Right atrium auricular region (tissue), 2 donors: Measurements from ENCODE around the gene LRMDA. TPM values are rescaled to one million over a fixed set of nuclear protein-coding genes. Genes with fewer than 3 reads are reported as not detected.

Experiments used
- DNase-seq: peaks from one replicate; pipeline ENCODE4 v3.0.0-alpha.2; 2019; ENCODE audit warnings: low spot score
- H3K27ac ChIP-seq, 2 donors: fragments of 200-600 bp; sonication (generic); 1 replicate in 1 of 2; 2 replicates in 1 of 2; pipeline ENCODE4 v1.5.1; 2016 to 2019
- H3K27me3 ChIP-seq, 2 donors: fragments of 200-600 bp; sonication (generic); one replicate each; pipeline versions ENCODE4 v1.5.1 to v1.6.0; 2017 to 2019
- H3K36me3 ChIP-seq: fragments of 200-600 bp; sonication (generic); one replicate; pipeline ENCODE4 v1.5.1; 2016
- H3K4me1 ChIP-seq, 2 donors: fragments of 200-600 bp; sonication (generic); one replicate each; pipeline versions ENCODE4 v1.5.1 to v1.6.0; 2017 to 2019
- H3K4me3 ChIP-seq, 2 donors: fragments of 200-600 bp; sonication (generic); 1 replicate in 1 of 2; 2 replicates in 1 of 2; pipeline ENCODE4 v1.5.1; 2017 to 2019; ENCODE audit warnings: mild to moderate bottlenecking in 1 of 2, moderate library complexity in 1 of 2
- H3K9me3 ChIP-seq, 2 donors: fragments of 200-600 bp; sonication (generic); one replicate each; pipeline ENCODE4 v1.5.1; 2019
- total RNA-seq, 2 donors: library from RNA; depleted of rRNA; stranded (reverse); fragments of >200 nt; gene quantifications; one replicate each; pipeline ENCODE4 v1.1.0, GENCODE V29; 2016
- TF ChIP-seq, protein P1 (sequence below), 2 donors: fragments of 200-600 bp; sonication (generic); IDR thresholded peaks; one replicate each; pipeline ENCODE4 v1.5.1; 2019; ENCODE audit warnings: antibody characterized with exemption in 2 of 2

The LRMDA gene
- total RNA-seq, 2 donors from 2014 or later: 6.1 to 19.1 TPM

DNA sequence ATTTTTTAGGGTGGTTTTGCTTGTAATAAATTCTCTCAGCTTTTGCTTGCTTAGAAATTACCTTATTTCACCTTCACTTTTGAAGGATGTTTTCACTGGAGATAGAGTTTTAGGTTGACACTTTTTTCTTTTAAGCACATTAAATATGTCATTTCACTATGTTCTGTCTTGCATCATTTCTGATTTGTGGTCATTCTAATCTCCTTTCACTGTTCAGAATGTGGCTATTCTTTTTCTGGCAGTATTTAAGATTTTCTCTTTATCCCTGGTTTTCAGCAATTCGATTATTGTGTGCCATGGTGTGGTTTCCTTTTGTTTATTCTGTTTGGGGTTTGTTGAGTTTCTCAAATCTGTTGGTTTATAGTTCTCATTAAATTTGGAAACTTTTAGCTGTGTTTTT lies 1140.6 kb downstream of the LRMDA start:
- Histone ChIP-seq H3K27me3 (no peaks in the 10 kb centered on the region), H3K27ac (no peak overlapping the region), H3K9me3 (peaks cover 0 to 10% of the 10 kb centered on the region in 2 donors), H3K4me3 (no peak overlapping the region), H3K4me1 (no peaks in the 10 kb centered on the region), H3K36me3 (no peaks in the 10 kb centered on the region)
- TF ChIP-seq, protein P1, sequence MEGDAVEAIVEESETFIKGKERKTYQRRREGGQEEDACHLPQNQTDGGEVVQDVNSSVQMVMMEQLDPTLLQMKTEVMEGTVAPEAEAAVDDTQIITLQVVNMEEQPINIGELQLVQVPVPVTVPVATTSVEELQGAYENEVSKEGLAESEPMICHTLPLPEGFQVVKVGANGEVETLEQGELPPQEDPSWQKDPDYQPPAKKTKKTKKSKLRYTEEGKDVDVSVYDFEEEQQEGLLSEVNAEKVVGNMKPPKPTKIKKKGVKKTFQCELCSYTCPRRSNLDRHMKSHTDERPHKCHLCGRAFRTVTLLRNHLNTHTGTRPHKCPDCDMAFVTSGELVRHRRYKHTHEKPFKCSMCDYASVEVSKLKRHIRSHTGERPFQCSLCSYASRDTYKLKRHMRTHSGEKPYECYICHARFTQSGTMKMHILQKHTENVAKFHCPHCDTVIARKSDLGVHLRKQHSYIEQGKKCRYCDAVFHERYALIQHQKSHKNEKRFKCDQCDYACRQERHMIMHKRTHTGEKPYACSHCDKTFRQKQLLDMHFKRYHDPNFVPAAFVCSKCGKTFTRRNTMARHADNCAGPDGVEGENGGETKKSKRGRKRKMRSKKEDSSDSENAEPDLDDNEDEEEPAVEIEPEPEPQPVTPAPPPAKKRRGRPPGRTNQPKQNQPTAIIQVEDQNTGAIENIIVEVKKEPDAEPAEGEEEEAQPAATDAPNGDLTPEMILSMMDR (IDR thresholded peaks at IDR 0.05): no peak
- no peak for DNase-seq

DNA sequence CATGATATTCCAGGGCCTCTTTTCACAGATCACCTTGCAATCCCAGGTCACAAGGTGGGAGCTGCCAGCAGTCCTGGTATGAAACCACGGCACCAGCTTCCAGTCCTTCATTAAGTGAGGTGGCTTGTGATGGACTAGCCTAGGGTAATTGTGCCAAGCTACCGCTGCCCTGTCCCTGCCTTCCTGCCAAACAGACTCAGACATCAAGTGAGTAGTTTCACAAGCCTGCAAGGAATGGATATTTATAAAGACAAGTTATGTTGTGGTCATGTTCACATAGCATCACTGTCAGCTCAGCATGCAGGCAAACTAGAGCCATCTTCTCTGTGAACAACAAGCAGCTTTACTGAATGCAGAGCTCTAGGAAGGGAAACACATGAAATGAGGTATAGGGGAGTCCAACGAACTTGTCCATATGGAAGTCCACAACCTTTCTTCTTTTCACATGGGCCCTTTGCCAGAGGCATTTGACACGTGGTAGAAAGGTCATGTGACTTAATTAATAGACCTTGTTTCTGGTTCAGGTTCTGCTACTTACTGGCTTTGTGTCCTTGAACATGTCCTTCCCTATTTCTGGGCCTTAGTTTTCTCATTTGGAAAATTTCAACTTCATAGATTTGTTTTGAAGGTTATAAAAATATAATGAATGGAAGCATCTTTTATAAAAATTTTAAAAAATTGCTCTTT lies 1145.0 kb downstream of the LRMDA start:
- Histone ChIP-seq H3K4me1 (no peaks in the 10 kb centered on the region), H3K9me3 (peaks cover 0 to 10% of the 10 kb centered on the region in 2 donors), H3K27ac (peak overlapping the region; percentile 51 to 79), H3K27me3 (no peaks in the 10 kb centered on the region), H3K4me3 (no peak overlapping the region), H3K36me3 (no peaks in the 10 kb centered on the region)
- TF ChIP-seq, protein P1 (IDR thresholded peaks at IDR 0.05): no peak
- DNase-seq: no peak

DNA sequence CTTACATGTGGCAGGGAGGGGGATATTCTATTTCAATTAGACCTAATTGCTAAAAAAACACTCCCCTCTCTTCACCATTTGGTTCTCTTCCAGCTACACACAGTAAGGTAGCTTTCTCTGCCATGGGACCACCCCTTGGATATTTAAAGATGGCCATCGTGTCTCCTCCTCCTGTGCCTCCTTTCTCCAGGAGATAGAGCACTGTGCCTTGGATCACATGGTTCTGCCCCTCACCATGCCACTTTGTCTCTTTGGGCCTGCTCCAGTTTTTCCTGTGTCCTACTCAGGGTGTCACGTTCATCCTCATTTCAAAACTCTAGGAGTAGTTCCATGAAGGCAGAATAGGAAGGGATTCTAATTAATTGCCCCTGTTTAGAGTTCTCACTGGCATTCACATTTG lies 1146.0 kb downstream of the LRMDA start:
- Histone ChIP-seq H3K27ac (peak overlapping the region in 1 of 2 donors; percentile 79), H3K9me3 (peaks cover 0 to 10% of the 10 kb centered on the region in 2 donors), H3K36me3 (no peaks in the 10 kb centered on the region), H3K27me3 (no peaks in the 10 kb centered on the region), H3K4me3 (no peak overlapping the region), H3K4me1 (no peaks in the 10 kb centered on the region)
- DNase-seq: no peak
- TF ChIP-seq, protein P1 (IDR thresholded peaks at IDR 0.05): no peak

DNA sequence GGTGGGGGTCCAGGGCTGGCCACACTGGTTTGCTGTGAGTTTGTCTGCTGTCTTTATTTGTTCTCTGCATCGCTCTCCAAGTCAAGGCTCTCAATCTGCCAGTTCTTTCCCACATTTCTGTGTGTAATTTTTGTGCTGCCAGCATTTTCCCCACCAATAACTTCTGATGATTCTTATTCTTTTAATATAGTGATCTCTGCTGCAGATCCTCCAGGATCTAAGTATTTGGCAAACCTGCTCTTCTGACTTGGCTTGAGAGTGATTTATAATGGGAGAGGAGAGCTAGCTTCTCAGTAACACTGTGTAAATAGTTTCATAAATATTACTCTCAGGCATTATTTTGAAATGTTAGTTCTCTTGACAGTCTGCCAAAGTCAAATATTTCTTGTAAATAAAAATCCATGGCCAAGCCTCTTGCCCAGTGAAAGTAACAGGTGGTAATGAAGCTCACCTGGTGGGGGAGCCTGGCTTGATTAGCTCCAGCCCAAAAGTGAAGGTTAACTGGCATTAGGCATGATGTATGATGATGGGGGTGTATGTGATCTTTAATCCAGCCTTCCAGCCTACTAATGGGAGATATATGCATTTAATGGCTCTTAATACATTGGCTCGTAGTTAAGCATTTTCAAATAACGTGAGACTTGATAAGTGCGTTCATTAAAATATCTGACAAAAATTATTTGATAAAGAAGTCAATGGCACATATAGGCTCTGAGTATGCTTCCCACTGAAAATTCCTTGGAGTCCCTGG lies 1150.3 kb downstream of the LRMDA start:
- no peaks in the 10 kb centered on the region for H3K36me3 ChIP-seq
- TF ChIP-seq, protein P1 (IDR thresholded peaks at IDR 0.05): no peak
- no peak for DNase-seq
- no peaks in the 10 kb centered on the region for H3K27me3 ChIP-seq
- H3K4me3 ChIP-seq: no peak overlapping the region
- H3K27ac ChIP-seq: no peak overlapping the region
- H3K4me1 ChIP-seq: no peaks in the 10 kb centered on the region
- no peaks in the 10 kb centered on the region for H3K9me3 ChIP-seq

DNA sequence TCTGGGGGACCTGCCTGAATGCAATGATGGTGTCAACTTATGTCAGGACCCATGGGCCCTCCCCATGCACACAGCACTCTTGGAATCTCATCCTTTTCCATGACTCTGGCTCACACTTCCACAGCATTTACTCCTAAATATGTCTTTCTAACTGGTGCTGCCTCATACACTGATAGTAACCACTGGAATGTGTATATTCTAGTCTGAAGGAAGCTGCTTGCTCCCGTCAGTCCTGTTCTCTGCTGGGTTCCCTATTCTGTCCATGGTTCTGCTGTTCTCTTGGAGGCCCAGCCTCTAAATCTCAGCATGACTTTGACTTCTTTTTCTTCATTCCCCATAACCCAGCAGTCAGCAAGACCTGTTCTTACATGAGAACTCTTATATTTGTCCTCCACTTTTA lies 1151.1 kb downstream of the LRMDA start:
- DNase-seq: no peak
- H3K4me1 ChIP-seq: no peaks in the 10 kb centered on the region
- TF ChIP-seq, protein P1 (IDR thresholded peaks at IDR 0.05): no peak
- H3K27me3 ChIP-seq: no peaks in the 10 kb centered on the region
- H3K9me3 ChIP-seq: no peaks in the 10 kb centered on the region
- H3K4me3 ChIP-seq: no peak overlapping the region
- H3K27ac ChIP-seq: no peak overlapping the region
- no peaks in the 10 kb centered on the region for H3K36me3 ChIP-seq
